ENCODE measurements around the gene LRRC38. TPM values are rescaled to one million over a fixed set of nuclear protein-coding genes. Genes with fewer than 3 reads are reported as not detected.

The LRRC38 gene
- total and polyA plus RNA-seq, 10 of the 15 experiments (the other 5 are each of a cell fraction or from before 2014, with no cell fraction given), result not detected

GRCh38 chr1:13462682-13463081 is 51.1 kb downstream of the LRRC38 start:
- no peak overlapping the region for H3K4me3 ChIP-seq
- DNase-seq (ENCODE audit: low read depth, low spot score) (no peak), FAIRE-seq (no peak), ATAC-seq (no peak)
- ChIA-PET CTCF (no interaction called here), SMC1A (ENCODE audit: uncharacterized antibody, unreplicated experiment) (no interaction called here), RAD21 (ENCODE audit: unreplicated experiment) (no interaction called here), POLR2A (no interaction called here)
- WGBS (ENCODE audit: insufficient coverage, insufficient replicate concordance, low lambda C conversion rate, missing lambda C conversion rate), result 29% methylated on average over 7 of the region's 7 CpGs
- H3K36me3 ChIP-seq (ENCODE audit: control insufficient read depth in 2 of 2, insufficient read depth in 2 of 2, low read length in 1 of 2), result no peaks in the 10 kb centered on the region
- no peaks in the 10 kb centered on the region; a peak in 2 of 4 replicates for H3K27me3 ChIP-seq (replicated peaks in 1 of 2; ENCODE audit: control insufficient read depth in 2 of 2, insufficient read depth in 2 of 2, low read length in 1 of 2)
- TF ChIP-seq MEF2A (IDR thresholded peaks at IDR 0.05; ENCODE audit: insufficient read depth, low read depth, low read length) (no peak), IRF4 (IDR thresholded peaks at IDR 0.05; ENCODE audit: low read depth, low read length) (no peak), NR2F1 (conservative IDR thresholded peaks at IDR 0.05) (no peak), POLR2AphosphoS5 (IDR thresholded peaks at IDR 0.05; ENCODE audit: low read length) (no peak), HCFC1 (IDR thresholded peaks at IDR 0.05; ENCODE audit: low read length) (no peak), BHLHE40 (IDR thresholded peaks at IDR 0.05; ENCODE audit: borderline replicate concordance in 1 of 2, low read depth in 2 of 2, low read length in 1 of 2) (no peak), ZNF207 (IDR thresholded peaks at IDR 0.05; ENCODE audit: borderline replicate concordance) (no peak), NRF1 (conservative IDR thresholded peaks at IDR 0.05; ENCODE audit: low read depth, low read length) (no peak), YY1 (IDR thresholded peaks at IDR 0.05; ENCODE audit: low read depth, low read length) (no peak), ETV6 (conservative IDR thresholded peaks at IDR 0.05 in 1 of 2, IDR thresholded peaks at IDR 0.05 in 1 of 2; ENCODE audit: borderline replicate concordance in 1 of 2, low read depth in 1 of 2) (no peak), CHD1 (IDR thresholded peaks at IDR 0.05; ENCODE audit: low read depth, low read length) (no peak), WRNIP1 (IDR thresholded peaks at IDR 0.05; ENCODE audit: borderline replicate concordance, low read depth, low read length) (no peak)
- TF ChIP-seq, protein P1, sequence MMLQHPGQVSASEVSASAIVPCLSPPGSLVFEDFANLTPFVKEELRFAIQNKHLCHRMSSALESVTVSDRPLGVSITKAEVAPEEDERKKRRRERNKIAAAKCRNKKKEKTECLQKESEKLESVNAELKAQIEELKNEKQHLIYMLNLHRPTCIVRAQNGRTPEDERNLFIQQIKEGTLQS (IDR thresholded peaks at IDR 0.05; ENCODE audit: borderline replicate concordance, extremely low read depth, low read depth, low read length), result no peak
- TF ChIP-seq, protein P2, sequence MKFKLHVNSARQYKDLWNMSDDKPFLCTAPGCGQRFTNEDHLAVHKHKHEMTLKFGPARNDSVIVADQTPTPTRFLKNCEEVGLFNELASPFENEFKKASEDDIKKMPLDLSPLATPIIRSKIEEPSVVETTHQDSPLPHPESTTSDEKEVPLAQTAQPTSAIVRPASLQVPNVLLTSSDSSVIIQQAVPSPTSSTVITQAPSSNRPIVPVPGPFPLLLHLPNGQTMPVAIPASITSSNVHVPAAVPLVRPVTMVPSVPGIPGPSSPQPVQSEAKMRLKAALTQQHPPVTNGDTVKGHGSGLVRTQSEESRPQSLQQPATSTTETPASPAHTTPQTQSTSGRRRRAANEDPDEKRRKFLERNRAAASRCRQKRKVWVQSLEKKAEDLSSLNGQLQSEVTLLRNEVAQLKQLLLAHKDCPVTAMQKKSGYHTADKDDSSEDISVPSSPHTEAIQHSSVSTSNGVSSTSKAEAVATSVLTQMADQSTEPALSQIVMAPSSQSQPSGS (IDR thresholded peaks at IDR 0.05; ENCODE audit: low read length), result no peak
- TF ChIP-seq, protein P3, sequence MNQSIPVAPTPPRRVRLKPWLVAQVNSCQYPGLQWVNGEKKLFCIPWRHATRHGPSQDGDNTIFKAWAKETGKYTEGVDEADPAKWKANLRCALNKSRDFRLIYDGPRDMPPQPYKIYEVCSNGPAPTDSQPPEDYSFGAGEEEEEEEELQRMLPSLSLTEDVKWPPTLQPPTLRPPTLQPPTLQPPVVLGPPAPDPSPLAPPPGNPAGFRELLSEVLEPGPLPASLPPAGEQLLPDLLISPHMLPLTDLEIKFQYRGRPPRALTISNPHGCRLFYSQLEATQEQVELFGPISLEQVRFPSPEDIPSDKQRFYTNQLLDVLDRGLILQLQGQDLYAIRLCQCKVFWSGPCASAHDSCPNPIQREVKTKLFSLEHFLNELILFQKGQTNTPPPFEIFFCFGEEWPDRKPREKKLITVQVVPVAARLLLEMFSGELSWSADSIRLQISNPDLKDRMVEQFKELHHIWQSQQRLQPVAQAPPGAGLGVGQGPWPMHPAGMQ (IDR thresholded peaks at IDR 0.05; ENCODE audit: borderline replicate concordance), result no peak
- TF ChIP-seq, protein P4, sequence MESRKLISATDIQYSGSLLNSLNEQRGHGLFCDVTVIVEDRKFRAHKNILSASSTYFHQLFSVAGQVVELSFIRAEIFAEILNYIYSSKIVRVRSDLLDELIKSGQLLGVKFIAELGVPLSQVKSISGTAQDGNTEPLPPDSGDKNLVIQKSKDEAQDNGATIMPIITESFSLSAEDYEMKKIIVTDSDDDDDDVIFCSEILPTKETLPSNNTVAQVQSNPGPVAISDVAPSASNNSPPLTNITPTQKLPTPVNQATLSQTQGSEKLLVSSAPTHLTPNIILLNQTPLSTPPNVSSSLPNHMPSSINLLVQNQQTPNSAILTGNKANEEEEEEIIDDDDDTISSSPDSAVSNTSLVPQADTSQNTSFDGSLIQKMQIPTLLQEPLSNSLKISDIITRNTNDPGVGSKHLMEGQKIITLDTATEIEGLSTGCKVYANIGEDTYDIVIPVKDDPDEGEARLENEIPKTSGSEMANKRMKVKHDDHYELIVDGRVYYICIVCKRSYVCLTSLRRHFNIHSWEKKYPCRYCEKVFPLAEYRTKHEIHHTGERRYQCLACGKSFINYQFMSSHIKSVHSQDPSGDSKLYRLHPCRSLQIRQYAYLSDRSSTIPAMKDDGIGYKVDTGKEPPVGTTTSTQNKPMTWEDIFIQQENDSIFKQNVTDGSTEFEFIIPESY (IDR thresholded peaks at IDR 0.05), result no peak
- H3K4me2 ChIP-seq (ENCODE audit: control insufficient read depth, insufficient read depth), result no peak overlapping the region
- no peaks in the 10 kb centered on the region for H3K4me1 ChIP-seq (ENCODE audit: control insufficient read depth, insufficient read depth, low read length)
- peaks cover 3% of the 10 kb centered on the region; the same call in 1 of the 2 replicates for H4K20me1 ChIP-seq (ENCODE audit: control insufficient read depth, insufficient read depth)
- no peak overlapping the region for H3K27ac ChIP-seq (ENCODE audit: control insufficient read depth, insufficient read depth)
- H3K79me2 ChIP-seq (ENCODE audit: control insufficient read depth, insufficient read depth, low read length), result no peaks in the 10 kb centered on the region
- in situ Hi-C loops (cut with MboI), result no loop called here
- BruUV-seq (replicated peaks), result no TSS peak
- H3K9me3 ChIP-seq (replicated peaks; ENCODE audit: control insufficient read depth, insufficient read depth, low read length), result no peaks in the 10 kb centered on the region
- H2AFZ ChIP-seq (ENCODE audit: control insufficient read depth, low read depth, low read length), result no peak overlapping the region
- intact Hi-C loops (cut with micrococcal nuclease; ENCODE audit: unreplicated experiment), result no loop called here
- no peak overlapping the region for H3K9ac ChIP-seq (ENCODE audit: control insufficient read depth, insufficient read depth, low read length)

Data from GM12878 (cell line).